Mesenchymal stem cell (in vitro differentiated cells and primary cell): ENCODE measurements around the gene NHEJ1.
A peak's percentile ranks its signal among the peaks of the same experiment; 100 is the strongest.

Experiments used
- DNase-seq: peaks from one replicate; pipeline ENCODE4 v3.0.0-alpha.2; 2013
- H2AFZ ChIP-seq: one replicate; pipeline ENCODE4 v1.6.1; 2013; ENCODE audit warnings: low read depth, mild to moderate bottlenecking, control low read depth, inconsistent platforms, low read length, moderate library complexity
- H2AK5ac ChIP-seq: 2 replicates; pipeline ENCODE4 v1.6.1; 2013; ENCODE audit warnings: low read length, moderate library complexity, mild to moderate bottlenecking, inconsistent platforms; ENCODE audit not compliant: severe bottlenecking
- H2BK120ac ChIP-seq: one replicate; pipeline ENCODE4 v1.6.1; 2013; ENCODE audit warnings: low read depth, mild to moderate bottlenecking, inconsistent platforms, low read length, moderate library complexity
- H2BK12ac ChIP-seq, 2 experiments: one replicate each; pipeline ENCODE4 v1.6.1; 2013; ENCODE audit warnings: inconsistent platforms in 2 of 2, low read length in 2 of 2, mild to moderate bottlenecking in 2 of 2, moderate library complexity in 2 of 2, control low read depth in 1 of 2
- H2BK15ac ChIP-seq: one replicate; pipeline ENCODE4 v1.6.1; 2013; ENCODE audit warnings: mild to moderate bottlenecking, low read depth, inconsistent platforms; ENCODE audit not compliant: poor library complexity, severe bottlenecking
- H2BK5ac ChIP-seq: 2 replicates; pipeline ENCODE4 v1.6.1; 2013; ENCODE audit warnings: low read depth, mild to moderate bottlenecking, low read length, control low read depth, inconsistent platforms; ENCODE audit not compliant: poor library complexity, severe bottlenecking
- H3K14ac ChIP-seq, 2 experiments: one replicate each; pipeline ENCODE4 v1.6.1; 2013; ENCODE audit warnings: inconsistent platforms in 2 of 2, low read length in 2 of 2, control low read depth in 1 of 2, mild to moderate bottlenecking in 1 of 2, moderate library complexity in 1 of 2
- H3K18ac ChIP-seq, 2 experiments: one replicate each; pipeline ENCODE4 v1.6.1; 2013; ENCODE audit warnings: inconsistent platforms in 2 of 2, low read length in 2 of 2, control low read depth in 1 of 2, low read depth in 1 of 2, mild to moderate bottlenecking in 1 of 2
- H3K23ac ChIP-seq, 2 experiments: one replicate each; pipeline ENCODE4 v1.6.1; 2013; ENCODE audit warnings: inconsistent platforms in 2 of 2, low read length in 2 of 2, mild to moderate bottlenecking in 2 of 2, moderate library complexity in 2 of 2, control low read depth in 1 of 2
- H3K27ac ChIP-seq: 2 replicates; pipeline ENCODE4 v1.5.1; 2013; ENCODE audit warnings: mild to moderate bottlenecking, moderate library complexity, low read length, control low read depth, inconsistent platforms; ENCODE audit not compliant: poor library complexity, severe bottlenecking
- H3K27me3 ChIP-seq, 2 experiments: 2 replicates each; pipeline versions ENCODE4 v1.6.1 to v1.7.0; 2013; ENCODE audit warnings: low read length in 2 of 2, mild to moderate bottlenecking in 2 of 2, moderate library complexity in 2 of 2, control low read depth in 1 of 2, inconsistent platforms in 1 of 2; ENCODE audit not compliant: control insufficient read depth in 1 of 2, insufficient read depth in 1 of 2
- H3K36me3 ChIP-seq, 2 experiments: 2 replicates each; pipeline versions ENCODE4 v1.6.1 to v1.7.0; 2013; ENCODE audit warnings: low read length in 2 of 2, control low read depth in 1 of 2, inconsistent platforms in 1 of 2, low read depth in 1 of 2, mild to moderate bottlenecking in 1 of 2; ENCODE audit not compliant: insufficient read depth in 2 of 2, control insufficient read depth in 1 of 2
- H3K4ac ChIP-seq, 2 experiments: one replicate each; pipeline ENCODE4 v1.6.1; 2013; ENCODE audit warnings: inconsistent platforms in 2 of 2, low read length in 2 of 2, mild to moderate bottlenecking in 2 of 2, moderate library complexity in 2 of 2, control low read depth in 1 of 2, low read depth in 1 of 2
- H3K4me1 ChIP-seq: 2 replicates; pipeline ENCODE4 v1.6.1; 2013; ENCODE audit warnings: low read depth, low read length, control low read depth; ENCODE audit not compliant: control insufficient read depth, insufficient read depth
- H3K4me2 ChIP-seq: 2 replicates; pipeline ENCODE4 v1.6.1; 2013; ENCODE audit warnings: low read length, mild to moderate bottlenecking, inconsistent platforms; ENCODE audit not compliant: poor library complexity, severe bottlenecking
- H3K4me3 ChIP-seq, 2 experiments: 2 replicates each; pipeline versions ENCODE4 v1.5.1 to v1.7.0; 2013; ENCODE audit warnings: low read length in 2 of 2, mild to moderate bottlenecking in 2 of 2, control low read depth in 1 of 2, low read depth in 1 of 2; ENCODE audit not compliant: insufficient read depth in 1 of 2
- H3K79me1 ChIP-seq: replicated peaks from 2 replicates; pipeline ENCODE4 v1.6.1; 2013; ENCODE audit warnings: mild to moderate bottlenecking, control low read depth, low read length, inconsistent platforms; ENCODE audit not compliant: poor library complexity, severe bottlenecking
- H3K9ac ChIP-seq: 2 replicates; pipeline ENCODE4 v1.7.0; 2013; ENCODE audit warnings: mild to moderate bottlenecking, low read length, moderate library complexity
- H3K9me3 ChIP-seq: 2 replicates; pipeline ENCODE4 v1.7.0; 2013; ENCODE audit warnings: mild to moderate bottlenecking, low read length; ENCODE audit not compliant: control insufficient read depth
- H4K8ac ChIP-seq: one replicate; pipeline ENCODE4 v1.6.1; 2013; ENCODE audit warnings: inconsistent platforms, mild to moderate bottlenecking, low read length, moderate library complexity
- H4K91ac ChIP-seq: one replicate; pipeline ENCODE4 v1.6.1; 2013; ENCODE audit warnings: mild to moderate bottlenecking, low read length, inconsistent platforms
- WGBS: methylation state at CpG from one replicate; pipeline ENCODE4 v1.1.7; 2013; ENCODE audit warnings: mixed read lengths; 5-methylcytosine and 5-hydroxymethylcytosine counted together

NHEJ1 gene

GRCh38 chr2:219073413-219074129 lies 87.0 kb downstream of the NHEJ1 start:
- no peak overlapping the region for H3K4me2 ChIP-seq
- H3K4me1 ChIP-seq: no peaks in the 10 kb centered on the region
- WGBS: 56% methylated on average over 13 of the region's 14 CpGs
- H3K4me3 ChIP-seq: no peak overlapping the region
- H3K27ac ChIP-seq: no peak overlapping the region
- no peak overlapping the region for H2BK15ac ChIP-seq
- no peak overlapping the region for H2BK120ac ChIP-seq
- no peaks in the 10 kb centered on the region for H3K9me3 ChIP-seq
- H3K27me3 ChIP-seq: no peaks in the 10 kb centered on the region
- peak; percentile 56 for DNase-seq
- no peak overlapping the region for H2BK12ac ChIP-seq
- H3K18ac ChIP-seq: no peak overlapping the region
- H4K8ac ChIP-seq: no peak overlapping the region
- no peak overlapping the region for H2AK5ac ChIP-seq
- H3K23ac ChIP-seq: no peak overlapping the region
- H4K91ac ChIP-seq: no peak overlapping the region
- no peak overlapping the region for H3K14ac ChIP-seq
- peaks cover 10 to 38% of the 10 kb centered on the region in 2 experiments for H3K36me3 ChIP-seq
- no peaks in the 10 kb centered on the region for H3K79me1 ChIP-seq
- no peak overlapping the region for H3K9ac ChIP-seq
- no peak overlapping the region for H2BK5ac ChIP-seq
- no peak overlapping the region for H2AFZ ChIP-seq
- no peak overlapping the region for H3K4ac ChIP-seq

- Histone ChIP-seq H2BK15ac (no peak overlapping the region), H2AK5ac (no peak overlapping the region), H3K9ac (no peak overlapping the region), H3K4me2 (no peak overlapping the region), H4K8ac (no peak overlapping the region), H3K4me3 (no peak overlapping the region), H3K27ac (no peak overlapping the region), H3K36me3 (peaks cover 10 to 36% of the 10 kb centered on the region in 2 experiments), H4K91ac (no peak overlapping the region), H3K27me3 (no peaks in the 10 kb centered on the region), H3K18ac (no peak overlapping the region), H3K9me3 (no peaks in the 10 kb centered on the region), H3K4me1 (no peaks in the 10 kb centered on the region), H2BK120ac (no peak overlapping the region), H2AFZ (no peak overlapping the region), H3K23ac (no peak overlapping the region), H3K79me1 (no peaks in the 10 kb centered on the region), H3K14ac (no peak overlapping the region), H2BK12ac (no peak overlapping the region), H3K4ac (no peak overlapping the region), H2BK5ac (no peak overlapping the region)
- DNase-seq: no peak
- WGBS: 90% methylated on average over 7 of the region's 9 CpGs
Observed at GRCh38 chr2:219072741-219073250, 87.8 kb downstream of the NHEJ1 start.

DNA sequence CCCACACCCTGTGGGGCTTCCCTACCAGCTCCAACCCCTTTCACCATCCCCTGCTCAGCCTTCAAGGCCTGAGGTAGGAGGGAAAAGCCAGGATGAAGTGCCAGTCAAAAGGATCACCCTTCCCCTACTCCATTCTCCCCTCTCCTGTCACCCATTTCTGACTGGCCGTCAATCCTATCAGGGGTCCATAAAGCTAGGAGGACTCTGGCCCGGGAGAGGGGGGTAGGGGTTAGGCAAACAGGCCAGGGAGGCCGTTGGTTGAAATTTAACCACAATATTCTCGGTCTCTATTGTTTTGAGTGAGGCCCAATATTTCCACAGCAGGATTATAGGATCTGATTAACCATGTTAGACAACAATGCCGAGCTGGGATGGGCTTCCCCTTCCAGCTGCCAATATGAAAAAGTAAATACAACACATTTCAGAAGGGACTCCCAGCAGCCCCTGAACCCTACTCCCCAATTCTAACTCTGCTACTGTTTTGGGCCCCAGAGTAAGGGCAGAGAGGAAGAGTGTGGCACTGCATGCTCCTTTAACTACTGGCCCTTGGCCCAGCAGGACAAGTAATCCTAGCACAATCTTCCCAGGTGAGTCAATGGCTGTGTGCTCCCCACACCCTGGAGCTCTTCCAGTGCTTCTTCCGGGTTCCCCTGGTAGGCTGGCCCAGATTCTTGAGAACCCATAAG lies 89.3 kb downstream of the NHEJ1 start:
- Histone ChIP-seq H3K4ac (no peak overlapping the region), H3K14ac (no peak overlapping the region), H2BK12ac (no peak overlapping the region), H3K4me2 (no peak overlapping the region), H3K79me1 (no peaks in the 10 kb centered on the region), H3K27ac (no peak overlapping the region), H3K36me3 (peaks cover 4 to 21% of the 10 kb centered on the region in 2 experiments), H2BK120ac (no peak overlapping the region), H3K9ac (no peak overlapping the region), H2AK5ac (no peak overlapping the region), H3K9me3 (no peaks in the 10 kb centered on the region), H2BK15ac (no peak overlapping the region), H3K18ac (no peak overlapping the region), H3K4me1 (no peaks in the 10 kb centered on the region), H4K8ac (peak overlapping the region; percentile 14), H4K91ac (no peak overlapping the region), H3K4me3 (no peak overlapping the region), H3K23ac (no peak overlapping the region), H2BK5ac (no peak overlapping the region), H2AFZ (no peak overlapping the region), H3K27me3 (no peaks in the 10 kb centered on the region)
- no peak for DNase-seq
- 94% methylated on average over 6 of the region's 6 CpGs for WGBS

GRCh38 chr2:219065484-219065883 lies 95.1 kb downstream of the NHEJ1 start:
- Histone ChIP-seq H3K18ac (no peak overlapping the region), H3K79me1 (no peaks in the 10 kb centered on the region), H2BK120ac (no peak overlapping the region), H3K9me3 (no peaks in the 10 kb centered on the region), H3K14ac (no peak overlapping the region), H3K4ac (no peak overlapping the region), H2BK12ac (no peak overlapping the region), H3K23ac (no peak overlapping the region), H2BK15ac (no peak overlapping the region), H3K9ac (no peak overlapping the region), H3K4me3 (no peak overlapping the region), H3K27ac (no peak overlapping the region), H3K4me2 (no peak overlapping the region), H3K4me1 (peaks cover 7% of the 10 kb centered on the region), H4K8ac (no peak overlapping the region), H2AFZ (no peak overlapping the region), H3K27me3 (peaks cover 27 to 38% of the 10 kb centered on the region in 2 experiments), H4K91ac (no peak overlapping the region), H2BK5ac (no peak overlapping the region), H3K36me3 (no peaks in the 10 kb centered on the region), H2AK5ac (no peak overlapping the region)
- no CpG with 5 or more reads among the region's 1 CpG for WGBS
- no peak for DNase-seq
